Naive thymus-derived CD4-positive, alpha-beta T cell (primary cell): ENCODE results near the gene TRIM63. TPM values are rescaled to one million over a fixed set of nuclear protein-coding genes. Genes with fewer than 3 reads are reported as not detected.

Experiments used
- ATAC-seq: fragments of 150-1000 bp; cut with Tn5 transposase; 2 replicates; pipeline ENCODE4 v1.10.0; 2021; ENCODE audit warnings: mild to moderate bottlenecking, moderate library complexity
- CTCF ChIA-PET: fragments of 350-600 bp; sonication (Branson Sonifier 250); formaldehyde crosslinking; loops from one replicate; lab custom pipeline; 2021; ENCODE audit warnings: antibody characterized with exemption; lab: Charles Lee
- POLR2A ChIA-PET: fragments of 350-600 bp; sonication (Branson Sonifier 250); formaldehyde crosslinking; loops from one replicate; lab custom pipeline; 2021; ENCODE audit warnings: antibody characterized with exemption, inconsistent platforms; lab: Charles Lee
- DNase-seq, 9 donors: peaks; one replicate each; pipeline versions ENCODE4 v3.0.0 to v3.0.0-alpha.2; 2020 to 2022; ENCODE audit warnings: mixed read lengths in 1 of 9
- H3K27ac ChIP-seq: one replicate; pipeline ENCODE4 v1.7.0; 2013; ENCODE audit warnings: mild to moderate bottlenecking, low read depth, low read length, moderate library complexity
- H3K27me3 ChIP-seq, 2 donors: one replicate each; pipeline ENCODE4 v1.7.0; 2013; ENCODE audit warnings: low read length in 2 of 2, mild to moderate bottlenecking in 2 of 2, moderate library complexity in 2 of 2; ENCODE audit not compliant: control insufficient read depth in 2 of 2, insufficient read depth in 2 of 2
- H3K36me3 ChIP-seq, 3 experiments: 1 replicate in 2 of 3; 2 replicates in 1 of 3; pipeline ENCODE4 v1.7.0; 2013; ENCODE audit warnings: low read length in 3 of 3, mild to moderate bottlenecking in 3 of 3, moderate library complexity in 1 of 3; ENCODE audit not compliant: insufficient read depth in 3 of 3, control insufficient read depth in 2 of 3
- H3K4me1 ChIP-seq, 2 donors: one replicate each; pipeline ENCODE4 v1.7.0; 2013; ENCODE audit warnings: low read length in 2 of 2, mild to moderate bottlenecking in 2 of 2, moderate library complexity in 1 of 2; ENCODE audit not compliant: control insufficient read depth in 2 of 2, insufficient read depth in 2 of 2
- H3K4me3 ChIP-seq: 2 replicates; pipeline ENCODE4 v1.7.0; 2013; ENCODE audit warnings: mild to moderate bottlenecking, low read length
- H3K9me3 ChIP-seq, 3 experiments: 1 replicate in 2 of 3; 2 replicates in 1 of 3; pipeline ENCODE4 v1.7.0; 2013; ENCODE audit warnings: low read length in 3 of 3; ENCODE audit not compliant: control insufficient read depth in 2 of 3
- H3K27ac Mint-ChIP-seq, 9 donors: one replicate each; pipeline ENCODE4 v1.8.0; 2020 to 2022; ENCODE audit warnings: mixed read lengths in 9 of 9, mild to moderate bottlenecking in 8 of 9, moderate library complexity in 5 of 9, inconsistent platforms in 2 of 9
- H3K27me3 Mint-ChIP-seq, 5 donors: one replicate each; pipeline ENCODE4 v1.8.0; 2021 to 2022; ENCODE audit warnings: mixed read lengths in 5 of 5, mild to moderate bottlenecking in 1 of 5
- H3K36me3 Mint-ChIP-seq, 5 donors: one replicate each; pipeline ENCODE4 v1.8.0; 2020 to 2022; ENCODE audit warnings: mixed read lengths in 5 of 5, mild to moderate bottlenecking in 3 of 5, inconsistent platforms in 1 of 5
- H3K4me1 Mint-ChIP-seq, 7 donors: one replicate each; pipeline ENCODE4 v1.8.0; 2020 to 2022; ENCODE audit warnings: mixed read lengths in 7 of 7, mild to moderate bottlenecking in 3 of 7, inconsistent platforms in 1 of 7
- H3K4me3 Mint-ChIP-seq, 10 donors: one replicate each; pipeline ENCODE4 v1.8.0; 2020 to 2022; ENCODE audit warnings: mild to moderate bottlenecking in 10 of 10, mixed read lengths in 10 of 10, moderate library complexity in 6 of 10, inconsistent platforms in 2 of 10
- H3K9me3 Mint-ChIP-seq, 11 donors: one replicate each; pipeline ENCODE4 v1.8.0; 2020 to 2022; ENCODE audit warnings: mixed read lengths in 11 of 11, mild to moderate bottlenecking in 4 of 11, inconsistent platforms in 1 of 11, moderate library complexity in 1 of 11
- intact Hi-C, 2 donors: fragments of 100-400 bp; cut with micrococcal nuclease; formaldehyde crosslinking; loops; one replicate each; pipeline ENCODE4 v1.15.1; 2023
- polyA plus RNA-seq, 2 donors: library from polyadenylated mRNA; unstranded; fragments of 300-500 nt; fragmentation: Illumina TruSeq; gene quantifications; one replicate each; pipeline ENCODE4 v1.2.3, GENCODE V29; 2021
- total RNA-seq, 6 experiments: library from RNA in 5 of 6; stranded (reverse) in 5 of 6; gene quantifications; 1 replicate in 5 of 6; 2 replicates in 1 of 6; pipeline ENCODE4 v1.2.3 and lab custom pipeline; 2021 to 2026

The TRIM63 gene
- total and polyA plus RNA-seq, 7 experiments from 2014 or later = not detected

DNA sequence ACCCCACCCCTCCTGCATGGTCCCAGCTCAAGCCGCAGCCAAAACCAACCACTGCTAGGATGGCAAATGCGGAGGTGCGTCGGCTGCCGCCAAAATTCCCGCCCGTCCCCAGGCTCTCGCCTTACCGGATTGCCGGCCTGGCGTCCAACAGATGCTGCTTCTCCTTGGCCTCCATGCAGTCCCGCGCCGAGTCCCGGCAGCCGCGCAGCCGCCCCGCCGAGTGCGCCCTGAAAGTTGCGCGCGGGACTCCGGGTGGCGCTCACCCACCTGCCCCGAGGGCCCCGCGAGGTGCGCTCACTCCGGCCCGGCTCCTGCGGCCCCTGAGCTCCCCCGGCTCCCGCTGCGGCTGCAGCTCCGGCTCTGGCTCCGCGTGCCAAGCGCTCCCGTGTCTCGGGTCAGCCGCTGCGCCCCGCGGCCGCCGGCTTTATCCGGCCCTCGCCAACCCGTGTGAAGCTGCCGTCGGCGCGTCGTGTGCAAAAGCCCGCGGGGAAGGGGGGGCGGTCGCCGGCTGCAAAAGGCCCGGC, 21.6 kb downstream of the TRIM63 start, which contains the start of gene SLC30A2:
Gene SLC30A2, minus strand, starts transcription at position 397 of the 524 bp plus-strand sequence. Its CDS starts 222 bp downstream, at position 175.
- Histone ChIP-seq H3K36me3 (no peaks in the 10 kb centered on the region), H3K4me3 (no peak within 1 kb of the TSS), H3K9me3 (no peaks in the 10 kb centered on the region), H3K4me1 (no peaks in the 10 kb centered on the region), H3K27me3 (peaks cover 0 to 3% of the 10 kb centered on the region in 2 donors), H3K27ac (no peak within 1 kb of the TSS)
- H3K36me3 Mint-ChIP-seq = peaks cover 0 to 5% (median 0%) of the 10 kb centered on the region in 5 donors
- ATAC-seq = no peak
- intact Hi-C loops = no loop called here
- no peak within 1 kb of the TSS for H3K27ac Mint-ChIP-seq
- ChIA-PET POLR2A (no interaction called here), CTCF (interaction anchor here (2.3 kb wide), 1 partner anchor 9 kb away, joined by 10 read pairs; no protein-coding TSS in a partner anchor)
- H3K27me3 Mint-ChIP-seq = peaks cover 45 to 79% (median 59%) of the 10 kb centered on the region in 5 donors
- DNase-seq = no peak
- H3K9me3 Mint-ChIP-seq = no peaks in the 10 kb centered on the region
- H3K4me3 Mint-ChIP-seq = peak within 1 kb of the TSS in 5 of 10 donors; percentile 3 to 69 (median 49)
- H3K4me1 Mint-ChIP-seq = peaks cover 0 to 7% (median 3%) of the 10 kb centered on the region in 7 donors

DNA sequence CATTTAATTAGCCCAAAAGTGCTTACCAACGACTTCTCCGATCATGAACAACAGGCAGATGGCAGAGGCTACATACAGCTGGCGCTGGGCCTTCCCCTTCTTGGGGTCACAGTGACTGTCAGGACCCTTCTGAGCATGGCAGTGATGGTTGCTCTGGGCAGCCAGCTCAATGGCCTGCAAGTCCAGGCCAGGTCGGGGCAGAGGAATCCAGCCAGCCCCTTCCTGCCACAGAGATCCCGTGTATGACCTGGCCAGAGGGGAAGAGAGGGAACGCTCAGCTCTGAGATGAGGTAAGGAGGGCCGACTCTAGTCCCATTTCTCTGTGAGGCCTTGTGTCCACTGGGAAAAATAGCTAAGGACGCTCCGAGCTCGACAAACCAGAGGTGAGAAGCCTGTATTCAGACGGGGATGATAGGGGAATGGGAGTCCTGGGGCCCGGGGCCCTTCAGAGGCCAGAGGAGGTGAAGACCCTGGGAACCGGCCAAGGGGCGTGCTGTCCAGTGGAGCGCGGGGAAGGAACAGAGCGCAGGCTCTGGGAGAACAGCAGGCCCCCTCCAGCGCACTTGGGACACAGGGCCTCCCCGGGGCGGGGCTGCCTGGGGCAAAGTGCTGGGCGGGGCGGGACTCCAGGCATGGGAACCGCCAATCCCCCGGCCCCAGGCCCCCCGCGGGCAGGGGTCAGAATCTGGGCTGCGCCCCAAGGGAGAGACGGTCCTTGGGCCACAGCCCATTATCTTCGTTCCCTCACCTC, 22.3 kb downstream of the TRIM63 start:
- ChIA-PET POLR2A (no interaction called here), CTCF (interaction anchor here (2.3 kb wide), 1 partner anchor 9 kb away, joined by 10 read pairs; no protein-coding TSS in a partner anchor)
- H3K36me3 ChIP-seq = no peaks in the 10 kb centered on the region
- no peak for ATAC-seq
- H3K4me3 ChIP-seq = no peak overlapping the region
- Mint-ChIP-seq H3K27ac (no peak overlapping the region), H3K36me3 (peaks cover 0 to 5% (median 0%) of the 10 kb centered on the region in 5 donors), H3K4me3 (peak overlapping the region in 3 of 10 donors; percentile 3 to 69 (median 23)), H3K27me3 (peaks cover 39 to 73% (median 56%) of the 10 kb centered on the region in 5 donors), H3K9me3 (no peaks in the 10 kb centered on the region), H3K4me1 (peaks cover 0 to 7% (median 3%) of the 10 kb centered on the region in 7 donors)
- no peaks in the 10 kb centered on the region for H3K4me1 ChIP-seq
- H3K27me3 ChIP-seq = peaks cover 0 to 3% of the 10 kb centered on the region in 2 donors
- DNase-seq = no peak
- H3K9me3 ChIP-seq = no peaks in the 10 kb centered on the region
- intact Hi-C loops = no loop called here
- H3K27ac ChIP-seq = no peak overlapping the region

DNA sequence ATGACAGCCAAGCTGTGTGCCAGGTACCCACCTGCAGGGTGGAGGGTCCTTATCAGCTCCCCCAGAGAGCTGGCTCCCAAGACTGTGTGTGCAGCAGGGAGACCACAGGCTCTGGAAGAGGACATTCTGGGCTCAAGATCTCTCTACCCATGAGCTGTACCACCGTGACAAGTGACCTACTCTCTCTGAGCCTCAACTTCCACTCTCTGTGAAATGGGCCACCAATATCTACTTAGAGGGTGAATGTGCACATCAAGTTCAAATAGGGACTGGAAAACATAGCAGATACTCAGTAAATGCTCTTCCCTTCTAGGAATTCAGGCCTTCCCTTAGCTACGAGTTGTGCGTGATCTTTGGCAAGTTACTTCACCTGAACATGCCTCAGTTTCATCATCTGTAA, 23.0 kb downstream of the TRIM63 start:
- H3K36me3 Mint-ChIP-seq = peaks cover 0 to 5% (median 0%) of the 10 kb centered on the region in 5 donors
- ChIA-PET CTCF (interaction anchor here (0.6 to 2.3 kb wide), 2 partner anchors 8 to 1793 kb away, joined by 3 to 10 read pairs; no protein-coding TSS in a partner anchor), POLR2A (no interaction called here)
- no peak overlapping the region for H3K27ac Mint-ChIP-seq
- Histone ChIP-seq H3K36me3 (no peaks in the 10 kb centered on the region), H3K9me3 (no peaks in the 10 kb centered on the region), H3K4me3 (no peak overlapping the region), H3K27ac (no peak overlapping the region), H3K27me3 (peaks cover 0 to 3% of the 10 kb centered on the region in 2 donors), H3K4me1 (no peaks in the 10 kb centered on the region)
- peaks cover 0 to 7% (median 2%) of the 10 kb centered on the region in 7 donors for H3K4me1 Mint-ChIP-seq
- ATAC-seq = no peak
- no peaks in the 10 kb centered on the region for H3K9me3 Mint-ChIP-seq
- DNase-seq = no peak
- peaks cover 34 to 66% (median 50%) of the 10 kb centered on the region in 5 donors for H3K27me3 Mint-ChIP-seq
- peak overlapping the region in 1 of 10 donors; percentile 69 for H3K4me3 Mint-ChIP-seq
- intact Hi-C loops = no loop called here

DNA sequence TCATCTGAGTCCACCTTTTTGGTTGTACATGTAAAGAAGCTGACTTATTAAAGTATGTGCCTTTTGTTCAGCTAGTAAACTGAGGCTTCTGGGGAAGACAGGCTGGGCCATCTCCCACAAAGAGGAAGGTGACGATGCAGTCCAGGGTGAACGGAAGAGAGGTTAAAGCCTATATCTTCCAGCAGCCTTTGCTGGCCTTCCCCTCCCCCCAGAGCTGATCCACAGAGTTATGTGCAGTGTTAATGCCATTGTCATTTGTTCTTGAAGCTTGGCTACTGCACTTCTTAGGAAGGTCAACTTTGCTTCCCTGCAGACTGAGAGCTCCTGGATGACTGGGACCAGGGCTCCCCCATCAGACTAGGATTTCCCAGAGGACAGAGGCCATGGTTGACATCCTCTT, 23.7 kb downstream of the TRIM63 start:
- no peak overlapping the region for H3K27ac ChIP-seq
- Mint-ChIP-seq H3K36me3 (peaks cover 0 to 5% (median 0%) of the 10 kb centered on the region in 5 donors), H3K4me1 (peaks cover 0 to 7% (median 2%) of the 10 kb centered on the region in 7 donors), H3K9me3 (no peaks in the 10 kb centered on the region), H3K4me3 (no peak overlapping the region), H3K27ac (no peak overlapping the region), H3K27me3 (peaks cover 27 to 59% (median 43%) of the 10 kb centered on the region in 5 donors)
- ChIA-PET CTCF (interaction anchor here (2.3 kb wide), 1 partner anchor 7 kb away, joined by 10 read pairs; no protein-coding TSS in a partner anchor), POLR2A (no interaction called here)
- no peaks in the 10 kb centered on the region for H3K36me3 ChIP-seq
- DNase-seq = no peak
- no peaks in the 10 kb centered on the region for H3K4me1 ChIP-seq
- intact Hi-C loops = no loop called here
- H3K4me3 ChIP-seq = no peak overlapping the region
- H3K27me3 ChIP-seq = peaks cover 0 to 3% of the 10 kb centered on the region in 2 donors
- no peak for ATAC-seq
- H3K9me3 ChIP-seq = no peaks in the 10 kb centered on the region

DNA sequence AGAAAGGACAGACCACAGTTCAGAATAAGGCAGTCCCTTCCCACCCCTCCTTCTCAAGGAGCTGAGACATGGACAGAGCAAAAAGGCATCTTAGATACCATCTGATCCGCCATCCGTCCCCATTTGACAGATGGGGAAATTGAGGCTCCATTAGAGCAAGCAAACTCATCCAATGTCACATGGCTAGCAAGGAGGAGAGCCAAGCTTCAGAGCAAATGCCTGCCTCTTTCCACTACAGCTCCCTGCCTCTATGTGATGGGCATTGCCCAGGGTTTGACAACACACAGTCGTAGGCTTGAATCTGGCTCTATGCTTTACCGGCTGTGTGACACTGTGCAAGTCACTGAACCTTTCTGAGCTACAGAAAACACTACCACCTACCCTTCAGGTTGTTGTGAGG, 25.5 kb downstream of the TRIM63 start:
- CTCF ChIA-PET = no interaction called here
- Histone ChIP-seq H3K4me3 (no peak overlapping the region), H3K4me1 (no peaks in the 10 kb centered on the region), H3K27ac (no peak overlapping the region), H3K9me3 (no peaks in the 10 kb centered on the region), H3K36me3 (no peaks in the 10 kb centered on the region), H3K27me3 (no peaks in the 10 kb centered on the region)
- no peak for ATAC-seq
- intact Hi-C loops = no loop called here
- H3K4me1 Mint-ChIP-seq = peaks cover 0 to 7% (median 2%) of the 10 kb centered on the region in 7 donors
- no peak overlapping the region for H3K4me3 Mint-ChIP-seq
- H3K9me3 Mint-ChIP-seq = no peaks in the 10 kb centered on the region
- H3K27ac Mint-ChIP-seq = no peak overlapping the region
- H3K27me3 Mint-ChIP-seq = peaks cover 18 to 42% (median 28%) of the 10 kb centered on the region in 5 donors
- H3K36me3 Mint-ChIP-seq = peaks cover 0 to 5% (median 0%) of the 10 kb centered on the region in 5 donors
- DNase-seq = no peak
- POLR2A ChIA-PET = no interaction called here

DNA sequence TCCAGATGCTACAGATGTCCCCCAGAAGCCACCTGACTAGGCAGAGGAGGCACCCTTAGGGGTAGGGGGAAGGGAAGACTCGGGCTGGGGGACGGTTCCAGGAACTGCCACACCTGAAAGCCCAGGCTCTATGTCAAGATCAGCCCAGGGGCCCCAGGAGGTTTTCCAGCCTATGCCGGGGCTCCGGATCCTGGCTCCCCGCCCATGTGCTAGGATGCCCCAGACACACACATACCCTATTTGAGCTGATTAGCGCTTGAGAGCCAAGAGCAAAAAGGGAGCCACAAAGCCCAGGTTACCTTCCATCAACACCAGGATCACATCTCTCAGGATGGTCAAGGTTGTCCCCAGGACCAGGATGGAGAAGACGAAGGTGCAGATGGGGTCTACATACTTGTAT, 26.0 kb downstream of the TRIM63 start:
- H3K27me3 ChIP-seq = no peaks in the 10 kb centered on the region
- DNase-seq (no peak), ATAC-seq (no peak)
- H3K4me3 Mint-ChIP-seq = no peak overlapping the region
- H3K4me1 Mint-ChIP-seq = peaks cover 0 to 7% (median 2%) of the 10 kb centered on the region in 7 donors
- no peak overlapping the region for H3K27ac ChIP-seq
- intact Hi-C loops = no loop called here
- ChIA-PET POLR2A (no interaction called here), CTCF (no interaction called here)
- no peaks in the 10 kb centered on the region for H3K9me3 ChIP-seq
- no peak overlapping the region for H3K27ac Mint-ChIP-seq
- no peaks in the 10 kb centered on the region for H3K36me3 ChIP-seq
- H3K27me3 Mint-ChIP-seq = peaks cover 12 to 39% (median 25%) of the 10 kb centered on the region in 5 donors
- H3K9me3 Mint-ChIP-seq = no peaks in the 10 kb centered on the region
- H3K36me3 Mint-ChIP-seq = peaks cover 0 to 5% (median 0%) of the 10 kb centered on the region in 5 donors
- H3K4me3 ChIP-seq = no peak overlapping the region
- H3K4me1 ChIP-seq = no peaks in the 10 kb centered on the region
